Neutrophil (primary cell): ENCODE data around the gene KIAA1671.

Experiments
- H3K27ac ChIP-seq: fragments of 200-600 bp; sonication (generic); 2 replicates; pipeline ENCODE4 v1.5.1; 2016; ENCODE audit warnings: mild to moderate bottlenecking, moderate library complexity
- H3K27me3 ChIP-seq: fragments of 200-600 bp; sonication (generic); 2 replicates; pipeline ENCODE4 v1.6.0; 2016; ENCODE audit warnings: mild to moderate bottlenecking
- H3K36me3 ChIP-seq: fragments of 200-600 bp; sonication (generic); 2 replicates; pipeline ENCODE4 v1.5.1; 2017
- H3K4me1 ChIP-seq, 2 experiments: fragments of 200-600 bp in 1 of 2; sonication (generic) in 1 of 2; 1 replicate in 1 of 2; 2 replicates in 1 of 2; pipeline versions ENCODE4 v1.5.1 to v1.6.1; 2013 to 2016; ENCODE audit warnings: low read depth in 1 of 2, low read length in 1 of 2, mild to moderate bottlenecking in 1 of 2, moderate library complexity in 1 of 2; ENCODE audit not compliant: control insufficient read depth in 1 of 2, insufficient read depth in 1 of 2
- H3K4me3 ChIP-seq, 2 experiments: fragments of 200-600 bp in 1 of 2; sonication (generic) in 1 of 2; 1 replicate in 1 of 2; 2 replicates in 1 of 2; pipeline ENCODE4 v1.5.1; 2013 to 2016; ENCODE audit warnings: low read depth in 1 of 2, low read length in 1 of 2, mild to moderate bottlenecking in 1 of 2, moderate library complexity in 1 of 2
- H3K9me3 ChIP-seq: fragments of 200-600 bp; sonication (generic); 2 replicates; pipeline ENCODE4 v1.5.1; 2016
- TF ChIP-seq, protein P1 (sequence below): fragments of 200-600 bp; sonication (generic); IDR thresholded peaks from 2 replicates; pipeline ENCODE4 v1.5.1; 2016; ENCODE audit warnings: antibody characterized with exemption

Gene KIAA1671

DNA sequence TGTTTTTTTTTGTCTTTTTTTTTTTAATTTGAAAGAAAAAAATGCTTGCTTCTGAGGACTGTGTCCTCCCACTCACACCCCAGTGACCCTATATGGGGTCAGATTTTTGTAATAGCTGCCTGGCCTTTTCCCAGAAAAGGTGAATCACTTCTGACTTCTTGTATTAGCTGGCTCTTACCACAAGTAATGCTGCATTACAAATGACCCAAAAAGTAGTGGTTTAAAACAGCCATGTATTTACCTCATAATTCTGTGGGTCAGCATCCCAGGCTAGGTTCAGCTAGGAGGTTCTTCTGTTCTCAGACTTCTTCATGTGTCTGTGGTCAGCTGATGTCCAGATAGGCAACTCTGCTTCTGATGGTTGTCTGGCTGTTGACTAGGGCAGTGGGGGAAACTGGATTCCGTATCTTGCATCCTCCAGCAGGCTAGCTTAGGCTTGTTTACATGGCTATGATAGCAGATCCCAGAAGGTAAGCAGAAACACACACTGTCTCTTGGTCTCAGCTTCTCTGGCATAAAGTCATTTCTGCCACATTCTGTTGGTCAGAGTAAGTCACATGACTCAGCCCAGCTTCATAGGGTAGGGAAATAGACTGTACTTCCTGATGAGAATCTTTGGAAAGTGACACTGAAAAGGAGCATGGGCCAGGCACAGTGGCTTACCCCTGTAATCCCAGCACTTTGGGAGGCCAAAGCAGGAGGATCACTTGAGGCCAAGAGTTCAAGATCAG is 25.5 kb upstream of the KIAA1671 start:
- Histone ChIP-seq H3K9me3 (no peaks in the 10 kb centered on the region), H3K27ac (no peak overlapping the region), H3K4me1 (no peaks in the 10 kb centered on the region), H3K27me3 (peaks cover 35% of the 10 kb centered on the region), H3K36me3 (no peaks in the 10 kb centered on the region), H3K4me3 (no peak overlapping the region)
- TF ChIP-seq, protein P1, sequence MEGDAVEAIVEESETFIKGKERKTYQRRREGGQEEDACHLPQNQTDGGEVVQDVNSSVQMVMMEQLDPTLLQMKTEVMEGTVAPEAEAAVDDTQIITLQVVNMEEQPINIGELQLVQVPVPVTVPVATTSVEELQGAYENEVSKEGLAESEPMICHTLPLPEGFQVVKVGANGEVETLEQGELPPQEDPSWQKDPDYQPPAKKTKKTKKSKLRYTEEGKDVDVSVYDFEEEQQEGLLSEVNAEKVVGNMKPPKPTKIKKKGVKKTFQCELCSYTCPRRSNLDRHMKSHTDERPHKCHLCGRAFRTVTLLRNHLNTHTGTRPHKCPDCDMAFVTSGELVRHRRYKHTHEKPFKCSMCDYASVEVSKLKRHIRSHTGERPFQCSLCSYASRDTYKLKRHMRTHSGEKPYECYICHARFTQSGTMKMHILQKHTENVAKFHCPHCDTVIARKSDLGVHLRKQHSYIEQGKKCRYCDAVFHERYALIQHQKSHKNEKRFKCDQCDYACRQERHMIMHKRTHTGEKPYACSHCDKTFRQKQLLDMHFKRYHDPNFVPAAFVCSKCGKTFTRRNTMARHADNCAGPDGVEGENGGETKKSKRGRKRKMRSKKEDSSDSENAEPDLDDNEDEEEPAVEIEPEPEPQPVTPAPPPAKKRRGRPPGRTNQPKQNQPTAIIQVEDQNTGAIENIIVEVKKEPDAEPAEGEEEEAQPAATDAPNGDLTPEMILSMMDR, result no peak

DNA sequence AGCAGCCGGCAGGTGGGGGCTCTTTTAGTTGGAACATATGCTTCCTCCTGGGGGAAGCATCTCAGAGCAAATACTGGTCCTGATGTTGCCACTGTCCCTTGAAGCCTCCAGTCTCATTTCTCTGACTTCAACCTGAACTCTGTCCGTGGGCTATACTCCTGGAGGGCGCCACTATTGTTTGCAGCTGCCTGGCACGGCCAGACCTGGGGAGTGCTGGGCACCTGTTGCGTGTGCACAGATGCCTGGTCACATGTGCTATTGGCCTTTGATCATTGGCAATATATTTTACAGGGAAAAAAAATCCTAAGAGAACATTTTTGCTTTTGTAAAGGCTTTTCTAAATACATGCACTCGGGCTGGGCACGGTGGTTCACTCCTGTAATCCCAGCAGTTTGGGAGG is 24.2 kb upstream of the KIAA1671 start:
- TF ChIP-seq, protein P1, result no peak
- Histone ChIP-seq H3K4me3 (no peak overlapping the region), H3K36me3 (no peaks in the 10 kb centered on the region), H3K27ac (no peak overlapping the region), H3K27me3 (peaks cover 40% of the 10 kb centered on the region), H3K9me3 (no peaks in the 10 kb centered on the region), H3K4me1 (no peaks in the 10 kb centered on the region)

DNA sequence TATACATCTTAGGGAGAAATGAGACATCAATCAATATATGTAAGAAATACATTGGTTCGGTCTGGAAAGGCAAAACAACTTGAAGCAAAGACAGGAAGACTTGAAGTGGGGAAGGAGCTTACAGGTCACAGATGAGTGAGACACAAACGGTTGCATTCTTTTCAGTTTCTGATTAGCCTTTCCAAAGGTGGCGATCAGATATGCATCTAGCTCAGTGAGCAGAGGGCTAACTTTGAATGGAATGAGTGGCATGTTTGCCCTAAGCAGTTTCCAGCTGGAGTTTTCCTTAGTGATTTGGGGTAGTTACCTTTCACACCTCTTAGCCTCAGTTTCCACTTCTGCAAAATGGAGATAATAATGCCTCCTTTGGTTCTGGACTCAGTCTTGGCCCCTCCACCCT is 21.8 kb upstream of the KIAA1671 start:
- Histone ChIP-seq H3K36me3 (no peaks in the 10 kb centered on the region), H3K4me1 (no peaks in the 10 kb centered on the region), H3K9me3 (no peaks in the 10 kb centered on the region), H3K4me3 (no peak overlapping the region), H3K27ac (no peak overlapping the region), H3K27me3 (peaks cover 35% of the 10 kb centered on the region)
- TF ChIP-seq, protein P1, result no peak

DNA sequence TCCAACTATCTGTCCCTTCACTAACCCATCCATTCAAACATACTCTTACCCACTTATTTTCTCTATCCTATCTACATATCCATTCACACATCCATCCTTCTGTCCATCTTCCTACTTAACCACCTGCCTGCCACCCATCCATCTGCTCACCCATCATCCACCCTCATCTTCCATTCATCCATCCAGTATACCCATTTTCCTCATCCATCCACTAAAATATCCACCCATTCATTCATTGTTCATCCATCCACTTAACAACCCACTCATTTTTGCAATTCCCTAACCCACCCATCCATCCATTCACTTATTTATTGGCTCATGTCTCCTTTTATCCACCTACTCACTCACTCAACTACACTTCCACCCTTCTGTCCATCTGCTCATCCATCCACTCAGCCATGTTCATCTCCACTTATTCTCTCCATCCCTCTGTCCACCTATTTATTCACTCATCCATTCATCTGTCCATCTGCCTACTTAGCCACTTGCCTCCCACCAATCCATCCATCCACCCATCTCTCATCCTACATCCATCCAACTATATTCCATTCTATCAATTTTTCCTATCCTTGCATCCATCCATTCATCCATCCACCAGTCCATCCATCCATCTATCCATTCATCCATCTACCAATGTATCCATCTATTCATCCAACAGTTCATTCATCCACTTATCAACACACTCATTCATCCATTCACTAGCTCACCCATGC is 16.6 kb upstream of the KIAA1671 start:
- H3K27me3 ChIP-seq, result peaks cover 25% of the 10 kb centered on the region
- no peak overlapping the region for H3K4me3 ChIP-seq
- no peaks in the 10 kb centered on the region for H3K4me1 ChIP-seq
- H3K9me3 ChIP-seq, result no peaks in the 10 kb centered on the region
- no peaks in the 10 kb centered on the region for H3K36me3 ChIP-seq
- TF ChIP-seq, protein P1, result no peak
- H3K27ac ChIP-seq, result no peak overlapping the region

DNA sequence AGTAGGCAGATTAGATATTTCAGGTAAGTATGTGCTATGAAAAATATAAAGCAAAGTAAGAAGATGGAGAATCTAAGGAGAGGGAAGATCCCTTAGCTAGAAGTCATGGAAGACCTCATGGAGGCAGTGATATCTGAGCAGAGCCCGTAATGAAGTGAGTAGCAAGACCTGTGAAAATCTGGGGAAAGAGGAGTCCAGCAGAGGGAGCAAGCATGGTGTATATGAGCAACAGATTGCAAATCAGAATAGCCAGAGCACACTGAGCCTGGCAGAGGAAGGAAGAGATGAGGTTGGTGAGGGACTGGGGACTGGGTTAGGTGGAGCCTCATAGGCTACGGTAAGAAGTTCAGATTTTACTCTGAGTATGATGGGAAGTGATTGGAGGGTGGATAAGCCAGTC is 15.4 kb upstream of the KIAA1671 start:
- no peak overlapping the region for H3K4me3 ChIP-seq
- H3K27me3 ChIP-seq, result peaks cover 13% of the 10 kb centered on the region
- no peaks in the 10 kb centered on the region for H3K9me3 ChIP-seq
- no peaks in the 10 kb centered on the region for H3K4me1 ChIP-seq
- no peak overlapping the region for H3K27ac ChIP-seq
- TF ChIP-seq, protein P1, result no peak
- H3K36me3 ChIP-seq, result no peaks in the 10 kb centered on the region
